ACHN (cell line): ENCODE results near the gene APOBEC3F.
"Not testable (repeated sequence)": the region's sequence is repeated elsewhere in the genome, so short reads cannot be mapped to it uniquely, and the experiment has no call there.

Experiments used
- DNase-seq: peaks from one replicate; pipeline ENCODE4 v3.0.0-alpha.2; 2015
- in situ Hi-C: cut with HindIII; loops from 2 replicates; pipeline ENCODE4 v1.10.0; 2017; ENCODE audit warnings: low sequenced_read_pairs, low pct_ligation_motif_present, low pct_unique_long_range_greater_than_20kb

The APOBEC3F gene

GRCh38 chr22:39024519-39025308, 15.9 kb upstream of the APOBEC3F start:
- no peak for DNase-seq
- in situ Hi-C loops, result no loop called here

GRCh38 chr22:39026509-39027150, 14.0 kb upstream of the APOBEC3F start:
- in situ Hi-C loops, result no loop called here
- no peak for DNase-seq

- DNase-seq, result no peak
- in situ Hi-C loops, result no loop called here
Observed at GRCh38 chr22:39027717-39028116, 12.9 kb upstream of the APOBEC3F start.

GRCh38 chr22:39028281-39028680, 12.4 kb upstream of the APOBEC3F start:
- in situ Hi-C loops, result no loop called here

GRCh38 chr22:39029227-39029626, 11.4 kb upstream of the APOBEC3F start:
- in situ Hi-C loops, result no loop called here
- DNase-seq, result no peak

More at GRCh38 chr22:39028281-39028680, 12.4 kb upstream of the APOBEC3F start:
- DNase-seq, result no peak

- in situ Hi-C loops, result no loop called here
- no peak for DNase-seq
Observed at GRCh38 chr22:39030705-39031104, 10.0 kb upstream of the APOBEC3F start.

- DNase-seq, in situ Hi-C loops: not testable (repeated sequence)
Observed at GRCh38 chr22:39031434-39032295, 9.0 kb upstream of the APOBEC3F start.

- in situ Hi-C loops, result not testable (repeated sequence)
Observed at GRCh38 chr22:39037071-39037470, 3.6 kb upstream of the APOBEC3F start.

GRCh38 chr22:39039306-39040126, 1.1 kb upstream of the APOBEC3F start:
- DNase-seq, result no peak
- in situ Hi-C loops, result no loop called here

More at GRCh38 chr22:39037071-39037470, 3.6 kb upstream of the APOBEC3F start:
- DNase-seq, result not testable (repeated sequence)

- DNase-seq, in situ Hi-C loops: not testable (repeated sequence)
Observed at GRCh38 chr22:39040155-39040537, 518 bp upstream of the APOBEC3F start.

- no peak for DNase-seq
- in situ Hi-C loops, result no loop called here
Observed at GRCh38 chr22:39041908-39042307, 1.2 kb downstream of the APOBEC3F start.

- DNase-seq, in situ Hi-C loops: not testable (repeated sequence)
Observed at GRCh38 chr22:39043063-39043462, 2.4 kb downstream of the APOBEC3F start.

GRCh38 chr22:39045136-39045535, 4.5 kb downstream of the APOBEC3F start:
- DNase-seq, in situ Hi-C loops: not testable (repeated sequence)

GRCh38 chr22:39049486-39049885, 8.8 kb downstream of the APOBEC3F start:
- DNase-seq, in situ Hi-C loops: not testable (repeated sequence)

GRCh38 chr22:39051844-39052495, 11.3 kb downstream of the APOBEC3F start:
- in situ Hi-C loops, DNase-seq: not testable (repeated sequence)

- in situ Hi-C loops, result no loop called here
- no peak for DNase-seq
Observed at GRCh38 chr22:39055658-39056057, 15.0 kb downstream of the APOBEC3F start.

GRCh38 chr22:39061290-39061689, 20.6 kb downstream of the APOBEC3F start:
- in situ Hi-C loops, DNase-seq: not testable (repeated sequence)

GRCh38 chr22:39061951-39062350, 21.3 kb downstream of the APOBEC3F start:
- DNase-seq, in situ Hi-C loops: not testable (repeated sequence)
